DMS53 treated with DMSO at 0.1 percent for 48 hours (cell line): ENCODE results near the gene SDF4.
"Not testable (repeated sequence)": the region's sequence is repeated elsewhere in the genome, so short reads cannot be mapped to it uniquely, and the experiment has no call there.

Source experiments
- DNase-seq: peaks from one replicate; lab custom pipeline; 2025; ENCODE audit not compliant: unreplicated experiment; lab: John Stamatoyannopoulos, UW

The SDF4 gene

DNA sequence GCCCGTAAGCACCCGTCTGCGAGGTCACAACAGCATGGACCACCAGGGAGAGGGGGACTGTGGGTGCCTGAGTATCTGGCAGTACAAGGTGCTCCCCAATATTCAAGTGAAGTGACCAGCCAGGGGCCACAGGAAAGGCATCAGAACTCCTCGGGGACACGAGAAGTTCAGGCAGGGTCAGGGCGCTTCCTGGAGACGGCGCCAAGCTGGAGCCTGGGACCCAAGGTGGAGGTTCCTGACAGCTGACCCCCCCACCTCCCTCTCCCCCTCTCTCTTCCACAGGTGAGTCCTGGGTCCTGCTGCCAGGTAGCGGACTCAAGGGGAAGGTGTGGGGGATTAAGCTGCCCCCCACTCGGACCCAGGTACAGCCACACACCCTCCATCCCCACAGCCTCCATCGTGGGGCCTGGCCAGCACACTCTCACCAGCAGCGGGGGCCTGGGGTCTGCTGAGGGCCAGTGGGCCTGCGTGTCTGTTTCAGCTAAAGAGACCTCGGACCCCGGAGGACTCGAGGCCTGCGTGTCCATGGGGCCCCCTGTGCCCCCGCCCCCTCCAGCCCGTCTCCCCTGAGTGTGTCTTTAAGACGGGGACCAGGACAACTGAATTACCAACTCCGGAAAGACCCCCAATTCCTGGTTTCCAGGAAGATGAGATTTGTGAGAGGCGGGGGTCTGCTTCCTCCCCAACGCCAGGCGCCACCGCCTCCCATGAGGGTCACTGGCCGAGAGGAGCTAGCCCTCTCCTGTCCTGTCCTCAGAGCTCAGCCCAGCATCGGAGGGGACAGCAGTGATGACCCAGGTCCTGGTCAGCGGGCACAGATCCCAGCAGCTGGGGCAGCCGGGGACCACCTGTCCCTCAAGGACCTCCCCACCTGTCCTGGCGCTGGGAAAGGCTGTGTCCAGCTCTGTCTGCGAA, 31.6 kb downstream of the SDF4 start:
- no peak for DNase-seq

DNA sequence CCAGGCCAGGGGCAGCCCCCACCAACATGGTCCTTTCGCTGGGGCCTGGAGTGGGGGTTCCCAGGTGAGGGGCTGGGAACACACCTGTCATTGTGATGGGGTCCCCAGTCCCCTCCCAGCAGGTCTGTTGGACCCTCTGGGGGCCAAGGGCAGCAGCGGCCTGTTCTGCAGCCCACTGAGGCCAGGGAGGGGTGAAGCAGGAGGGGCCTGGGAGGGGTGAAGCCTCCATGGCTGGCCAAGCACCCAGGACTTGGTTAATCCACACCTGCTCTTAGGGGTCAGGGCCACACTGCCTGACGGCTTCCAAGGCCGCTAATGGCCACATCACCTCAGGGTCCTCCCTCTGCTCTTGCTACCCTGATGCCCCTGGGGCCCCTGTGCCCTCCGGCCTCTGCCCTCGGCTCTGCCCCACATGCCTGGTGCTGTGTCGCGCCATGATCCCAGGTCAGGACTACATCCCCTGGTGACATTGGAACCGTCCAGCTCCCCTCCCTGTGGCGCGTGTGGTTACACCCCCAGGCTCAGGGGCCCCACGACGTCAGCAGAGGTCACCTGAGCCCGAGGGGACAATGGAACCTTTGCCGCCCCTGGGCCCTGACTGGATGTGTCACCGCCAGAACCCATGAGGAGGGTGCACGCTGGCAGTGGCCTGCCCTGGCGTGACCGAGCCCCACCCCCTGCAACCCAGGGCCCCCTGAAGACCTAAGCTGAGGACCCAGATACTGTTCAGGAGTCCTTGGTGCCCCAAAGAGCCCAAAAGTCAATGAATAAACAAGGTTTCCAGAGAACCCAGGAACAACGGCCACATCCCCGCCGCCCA, 32.5 kb downstream of the SDF4 start:
- DNase-seq: no peak

GRCh38 chr1:1198423-1199140, 33.2 kb downstream of the SDF4 start:
- DNase-seq: no peak

GRCh38 chr1:1197551-1198422, 34.0 kb downstream of the SDF4 start:
- no peak for DNase-seq

GRCh38 chr1:1197188-1197500, 34.7 kb downstream of the SDF4 start:
- DNase-seq: no peak

DNA sequence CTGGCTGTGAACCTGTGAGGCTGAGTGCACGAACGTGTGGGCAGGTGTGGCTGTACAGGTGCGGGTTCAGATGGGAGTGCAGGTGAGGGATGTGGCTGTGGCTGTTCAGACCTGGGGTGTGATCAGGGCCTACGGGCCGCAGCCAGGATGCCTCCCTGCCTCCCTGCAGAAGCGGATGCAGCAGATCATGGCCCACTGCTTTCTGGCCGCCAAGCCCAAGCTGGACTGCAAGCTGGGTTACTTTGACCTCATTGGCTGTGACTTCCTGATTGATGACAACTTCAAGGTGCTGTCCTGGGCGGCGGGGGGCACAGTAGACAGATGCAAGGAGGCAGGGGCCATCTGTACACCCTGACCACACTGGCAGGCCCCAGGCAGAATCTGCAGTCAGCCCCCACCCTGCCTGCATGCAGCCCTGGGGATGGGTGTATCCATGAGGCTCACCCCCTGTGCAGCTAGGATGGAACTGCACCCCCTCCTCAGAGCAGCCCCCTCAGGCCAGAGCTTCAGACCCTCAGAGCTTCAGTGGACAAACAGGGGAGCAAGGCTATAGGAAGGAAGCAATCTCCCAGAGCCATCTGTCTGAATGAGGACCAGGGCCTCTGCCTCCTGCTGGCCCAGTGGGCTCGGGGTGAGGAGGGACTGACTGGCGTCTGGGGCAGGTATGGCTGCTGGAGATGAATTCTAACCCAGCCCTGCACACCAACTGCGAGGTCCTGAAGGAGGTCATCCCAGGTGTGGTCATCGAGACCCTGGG, 35.2 kb downstream of the SDF4 start:
- no peak for DNase-seq

DNA sequence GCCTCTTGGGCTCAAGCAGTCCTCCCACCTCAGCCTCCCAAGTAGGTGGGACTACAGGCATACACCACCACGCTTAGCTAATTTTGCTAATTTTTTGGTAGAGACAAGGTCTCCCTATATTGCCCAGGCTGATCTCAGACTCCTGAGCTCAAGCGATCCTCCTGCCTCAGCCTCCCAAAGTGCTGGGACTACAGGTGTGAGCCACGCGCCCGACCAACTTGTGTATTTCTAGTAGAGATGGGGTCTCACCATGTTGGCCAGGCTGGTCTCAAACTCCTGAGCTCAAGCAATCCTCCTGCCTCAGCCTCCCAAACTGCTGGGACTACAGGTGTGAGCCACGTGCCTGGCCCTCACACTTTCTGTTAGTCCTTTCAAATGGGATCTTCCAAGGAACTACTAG, 36.1 kb downstream of the SDF4 start:
- not testable (repeated sequence) for DNase-seq

GRCh38 chr1:1194723-1195122, 37.1 kb downstream of the SDF4 start:
- no peak for DNase-seq

GRCh38 chr1:1191734-1192133, 40.1 kb downstream of the SDF4 start:
- no peak for DNase-seq

DNA sequence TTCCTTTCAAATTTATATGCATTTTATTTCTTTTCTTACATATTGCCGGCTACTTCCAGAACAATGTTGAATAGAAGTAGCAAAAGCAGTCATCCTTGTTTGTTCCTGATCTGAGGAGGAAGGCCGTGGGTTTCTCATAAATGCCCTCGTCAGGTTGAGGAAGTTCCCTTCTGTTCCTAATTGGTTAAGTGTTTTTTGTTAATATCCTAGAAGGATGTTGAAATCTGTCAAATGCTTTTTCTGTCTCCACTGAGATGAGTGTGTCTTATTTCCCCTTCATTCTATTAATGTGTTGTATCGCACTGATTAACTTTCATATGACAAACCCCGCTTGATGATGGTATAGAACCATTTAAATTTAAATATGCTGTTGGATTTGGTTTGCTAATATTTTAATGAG, 42.7 kb downstream of the SDF4 start:
- DNase-seq: no peak

DNA sequence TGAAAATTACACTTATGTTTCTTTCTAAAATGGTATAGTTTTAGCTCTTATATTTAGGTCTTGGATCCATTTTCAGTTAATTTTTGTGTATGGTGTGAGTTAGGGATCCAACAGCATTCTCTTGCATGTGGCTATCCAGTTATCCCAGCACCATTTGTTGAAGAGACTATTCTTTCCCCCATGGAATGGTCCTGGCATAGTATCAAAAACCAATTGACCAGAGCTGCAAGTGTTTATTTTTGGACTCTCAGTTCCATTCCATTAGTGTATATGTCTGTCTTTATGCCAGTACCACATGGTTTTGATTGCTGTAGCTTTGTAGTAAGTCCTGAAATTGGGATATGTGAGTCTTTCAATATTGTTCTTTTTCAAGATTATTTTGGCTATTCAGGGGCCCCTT, 43.9 kb downstream of the SDF4 start:
- DNase-seq: no peak

GRCh38 chr1:1185101-1185765, 46.6 kb downstream of the SDF4 start:
- DNase-seq: no peak

- DNase-seq: no peak
Measured at GRCh38 chr1:1183833-1184775, 47.7 kb downstream of the SDF4 start.

DNA sequence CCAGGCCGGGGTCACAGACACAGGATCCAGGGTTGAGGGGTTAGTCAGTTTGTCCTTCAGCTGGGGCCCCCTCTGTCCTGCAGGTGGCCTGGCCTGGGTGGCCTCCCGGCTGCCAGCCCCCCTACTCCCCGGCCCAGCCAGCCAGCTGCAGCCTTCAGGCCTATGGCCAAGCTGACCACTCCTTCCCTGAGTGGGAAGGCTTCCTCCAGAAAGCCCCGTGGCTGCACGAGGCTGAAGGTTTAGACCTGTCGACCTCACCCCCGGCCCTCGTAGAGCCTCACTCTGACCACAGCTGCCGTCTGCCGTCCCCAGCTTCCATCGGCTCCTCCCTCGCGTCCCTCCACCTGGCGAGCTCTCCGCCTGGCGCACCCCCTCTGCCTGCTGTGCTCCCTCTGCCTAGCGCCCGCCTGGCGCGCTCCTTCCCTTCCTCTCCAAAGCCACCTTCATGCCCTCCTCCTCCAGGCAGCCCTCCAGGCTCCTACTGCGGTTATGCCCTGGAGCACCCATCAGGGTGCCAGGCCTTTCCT, 48.5 kb downstream of the SDF4 start:
- DNase-seq: no peak

DNA sequence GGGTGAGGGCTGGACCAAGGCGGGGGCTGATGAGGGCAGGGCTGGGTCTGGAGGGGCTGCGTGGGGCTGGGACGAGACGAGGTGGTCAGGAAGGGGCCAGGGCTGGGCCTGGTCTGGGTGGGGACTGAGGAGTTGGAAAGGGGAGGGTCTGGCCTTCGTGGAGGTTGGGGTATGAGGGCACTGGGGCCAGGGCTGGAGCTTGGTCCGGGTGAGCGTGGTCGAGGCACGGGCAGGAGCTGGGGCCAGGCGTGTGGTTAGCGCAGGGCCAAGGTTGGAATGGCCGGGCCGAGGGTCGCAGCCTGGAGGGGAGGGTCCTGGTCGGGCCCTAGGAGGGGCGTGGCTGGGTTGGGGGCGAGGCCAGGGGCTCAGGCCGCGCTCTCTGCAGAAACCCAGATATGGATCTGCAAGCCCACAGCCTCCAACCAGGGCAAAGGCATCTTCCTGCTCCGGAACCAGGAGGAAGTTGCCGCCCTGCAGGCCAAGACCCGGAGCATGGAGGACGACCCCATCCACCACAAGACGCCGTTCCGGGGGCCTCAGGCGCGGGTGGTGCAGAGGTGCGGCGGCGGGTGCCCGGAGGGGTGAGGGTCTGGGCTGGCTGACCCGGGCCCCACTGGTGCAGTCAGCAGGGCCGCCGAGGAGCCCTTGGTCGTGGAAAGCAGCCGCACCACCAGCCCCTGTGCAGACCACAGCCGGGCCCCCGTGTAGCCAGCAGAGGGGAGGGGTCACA, 49.1 kb downstream of the SDF4 start:
- no peak for DNase-seq

DNA sequence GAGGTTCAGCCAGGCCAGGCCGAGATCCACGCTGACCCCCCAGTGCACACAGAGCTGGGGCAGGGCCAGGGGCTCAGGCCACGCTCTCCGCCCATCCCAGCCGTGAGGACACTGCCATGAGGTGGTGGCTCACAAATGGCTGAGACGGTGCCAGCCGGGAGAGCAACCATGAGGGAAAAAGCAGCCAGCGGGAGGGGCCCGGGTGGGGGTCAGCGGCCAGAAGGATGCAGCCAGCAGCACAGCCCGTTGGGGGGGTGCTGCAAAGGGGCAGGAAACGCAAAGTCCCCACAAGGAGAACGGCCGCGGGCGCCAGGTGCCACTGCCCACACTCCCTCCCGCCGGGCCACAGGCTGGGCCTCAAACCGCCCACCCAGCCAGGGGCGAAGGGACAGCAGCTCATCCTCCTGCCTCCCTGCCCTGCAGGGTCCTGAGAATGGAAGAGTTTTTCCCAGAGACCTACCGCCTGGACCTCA, 49.8 kb downstream of the SDF4 start:
- no peak for DNase-seq
